Left colon (tissue), 2 donors: ENCODE data around the gene NUP210. TPM values are rescaled to one million over a fixed set of nuclear protein-coding genes. Genes with fewer than 3 reads are reported as not detected.
"Not testable (repeated sequence)": the region's sequence is repeated elsewhere in the genome, so short reads cannot be mapped to it uniquely, and the experiment has no call there.

ENCODE experiments used
- ATAC-seq: fragments of 200-7000 bp; cut with Tn5 transposase; one replicate; pipeline ENCODE4 v1.9.1; 2020; ENCODE audit warnings: mild to moderate bottlenecking, moderate library complexity
- DNase-seq, 2 donors: peaks; one replicate each; pipeline ENCODE4 v3.0.0-alpha.2; 2020
- intact Hi-C, 2 donors: fragments of 100-400 bp; cut with DNase I in 1 of 2; cut with micrococcal nuclease in 1 of 2; formaldehyde crosslinking; loops; one replicate each; pipeline versions ENCODE4 v1.11.2 to v1.14.0; 2022; cut with DNase I, micrococcal nuclease
- total RNA-seq, 2 donors: library from RNA; stranded (reverse); fragmentation: NEBNext Ultra II Directional; extraction: Animal tissue kit (Norgen Biotek cat#: 25700); gene quantifications; one replicate each; pipeline ENCODE4 v1.2.1, GENCODE V29; 2021
- donor health status: DM: no; HTN: no; CAD: no.
- donor health status: DM: yes; HTN: yes; CAD: no.

The NUP210 gene
- total RNA-seq, 2 donors from 2014 or later, result 5.6 to 9.1 TPM

GRCh38 chr3:13388816-13389215, 31.3 kb downstream of the NUP210 start:
- no peak for DNase-seq
- no peak for ATAC-seq
- intact Hi-C loops, result no loop called here

DNA sequence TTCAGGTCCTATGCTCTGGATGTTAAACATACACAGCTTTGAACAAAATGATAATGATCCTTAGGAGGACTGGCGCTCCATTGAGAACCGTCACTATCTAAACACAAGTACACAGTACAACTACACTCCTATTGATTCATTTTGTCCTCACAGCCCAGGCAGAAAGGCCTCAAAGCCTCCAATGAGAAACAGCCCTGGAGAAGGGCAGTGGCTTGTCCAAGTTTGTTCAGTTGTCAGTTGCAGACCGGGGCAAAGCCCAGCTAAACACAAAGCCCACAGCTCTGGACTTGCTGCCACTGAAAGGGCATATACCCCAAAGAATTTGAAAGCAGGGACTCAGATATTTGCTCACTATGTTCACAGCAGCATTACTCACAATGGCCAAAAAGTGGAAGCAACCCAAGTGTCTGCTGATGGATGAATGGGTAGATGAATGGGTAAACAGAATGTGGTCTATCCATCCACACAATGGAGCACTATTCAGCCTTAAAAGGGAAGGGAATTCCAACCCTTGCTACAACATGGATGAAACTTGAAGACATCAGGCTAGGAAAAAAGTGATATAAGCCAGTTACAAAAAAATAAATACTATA, 34.7 kb downstream of the NUP210 start:
- DNase-seq (no peak), ATAC-seq (no peak)
- intact Hi-C loops, result no loop called here

DNA sequence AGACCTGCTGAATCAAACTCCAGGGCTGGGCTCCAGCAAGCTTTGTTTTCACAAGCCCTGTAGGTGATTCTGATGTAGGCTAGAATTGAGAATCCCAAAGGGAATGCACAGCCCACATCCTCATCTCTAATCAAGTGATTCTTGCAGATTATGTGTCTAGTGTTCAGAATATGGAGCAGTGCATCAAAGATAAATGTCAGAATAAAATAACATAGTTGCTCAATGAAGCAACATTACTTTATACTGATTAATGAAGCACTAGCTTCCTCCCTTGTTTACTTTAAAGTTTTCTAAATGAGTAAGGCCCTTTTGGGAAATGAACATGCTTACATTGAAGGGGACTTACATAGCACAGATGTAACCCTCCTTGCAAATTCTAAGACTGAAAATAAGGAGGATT, 39.2 kb downstream of the NUP210 start:
- DNase-seq, result no peak
- intact Hi-C loops, result no loop called here
- no peak for ATAC-seq

DNA sequence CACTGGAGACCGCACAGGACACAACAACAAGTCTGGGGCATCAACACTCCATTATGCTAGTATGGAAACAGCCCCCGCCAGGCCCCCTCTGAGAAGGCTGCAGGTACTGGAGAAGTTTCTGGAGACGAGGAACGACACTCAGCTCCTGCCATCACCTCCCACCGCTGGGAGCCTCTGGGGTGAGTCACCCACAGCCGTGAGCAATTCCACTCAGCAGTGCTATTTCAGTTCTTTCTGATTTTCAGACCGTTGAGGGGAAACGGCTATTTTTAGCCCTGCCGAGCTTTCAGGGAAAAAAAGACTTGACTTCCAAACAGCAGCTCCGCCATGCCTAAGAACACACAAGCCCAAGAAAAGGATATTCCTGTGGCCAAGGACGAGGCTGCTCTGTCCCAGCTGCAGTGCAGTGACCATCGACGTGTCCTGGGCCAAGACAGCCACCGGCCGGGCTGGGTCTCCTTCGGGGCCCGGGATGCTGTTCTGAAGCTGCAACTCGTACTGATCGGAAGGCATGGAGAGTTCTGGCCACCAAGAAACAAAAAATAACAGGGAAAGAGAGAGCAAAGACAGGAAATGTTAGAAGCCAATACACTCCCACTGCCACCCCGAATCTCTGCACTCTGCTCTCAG, 40.8 kb downstream of the NUP210 start:
- intact Hi-C loops, result no loop called here
- DNase-seq (no peak), ATAC-seq (no peak)

DNA sequence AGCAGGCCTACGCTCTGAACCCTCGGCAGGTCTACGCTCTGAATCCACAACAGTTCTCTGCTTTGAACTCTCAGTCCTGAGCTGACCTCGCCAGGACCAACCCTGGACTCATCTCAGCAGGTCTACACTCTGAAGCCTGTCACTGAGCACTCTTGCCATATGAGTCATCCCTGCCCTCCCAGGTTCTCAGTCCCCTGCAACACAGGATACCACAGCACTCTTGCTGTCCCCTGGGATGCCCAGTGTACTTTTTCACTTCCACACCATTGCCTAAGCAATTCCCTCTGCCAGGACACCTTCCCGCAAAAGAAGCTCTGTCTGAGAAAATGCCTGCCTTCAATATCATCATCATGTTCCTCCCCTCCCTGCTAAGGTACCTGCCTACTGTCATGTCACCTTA, 42.0 kb downstream of the NUP210 start:
- intact Hi-C loops, result no loop called here
- no peak for DNase-seq
- no peak for ATAC-seq

DNA sequence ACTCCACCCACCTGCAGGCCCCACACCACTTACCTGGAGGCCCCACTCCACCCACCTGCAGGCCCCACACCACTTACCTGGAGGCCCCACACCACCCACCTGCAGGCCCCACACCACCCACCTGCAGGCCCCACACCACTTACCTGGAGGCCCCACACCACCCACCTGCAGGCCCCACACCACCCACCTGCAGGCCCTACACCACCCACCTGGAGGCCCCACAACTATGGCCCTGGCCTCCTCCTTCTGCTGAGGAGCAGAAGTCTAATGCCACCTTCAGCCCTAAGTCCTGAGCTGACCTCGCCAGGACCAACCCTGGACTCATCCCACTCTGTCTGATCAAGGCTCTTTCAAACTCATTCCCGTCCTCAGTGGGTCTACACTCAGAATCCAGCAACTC, 42.4 kb downstream of the NUP210 start:
- ATAC-seq, DNase-seq, intact Hi-C loops: not testable (repeated sequence)

DNA sequence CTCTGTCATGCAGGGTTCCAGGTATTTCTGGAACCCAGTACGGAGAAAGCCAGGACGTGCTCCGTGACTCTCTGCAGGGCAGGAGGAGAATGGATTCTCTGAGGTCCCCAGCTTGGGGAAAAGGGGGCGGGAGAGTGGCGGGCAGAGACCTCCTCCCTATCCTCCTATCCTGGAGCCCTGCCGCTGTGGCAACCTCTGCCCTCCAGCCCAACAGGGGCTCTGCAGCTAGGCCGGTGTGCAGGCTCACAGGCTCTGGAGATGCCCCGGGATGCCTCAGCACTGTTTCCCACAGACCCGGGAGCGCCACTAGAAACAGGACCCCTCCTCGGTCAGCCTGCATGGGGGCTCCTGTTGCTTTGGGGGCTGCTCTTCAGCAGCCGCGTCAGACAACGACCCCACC, 43.1 kb downstream of the NUP210 start:
- no peak for DNase-seq
- intact Hi-C loops, result no loop called here
- ATAC-seq, result no peak

- intact Hi-C loops, result no loop called here
- no peak for DNase-seq
- no peak for ATAC-seq
Observed at GRCh38 chr3:13376091-13376490, 44.0 kb downstream of the NUP210 start.

DNA sequence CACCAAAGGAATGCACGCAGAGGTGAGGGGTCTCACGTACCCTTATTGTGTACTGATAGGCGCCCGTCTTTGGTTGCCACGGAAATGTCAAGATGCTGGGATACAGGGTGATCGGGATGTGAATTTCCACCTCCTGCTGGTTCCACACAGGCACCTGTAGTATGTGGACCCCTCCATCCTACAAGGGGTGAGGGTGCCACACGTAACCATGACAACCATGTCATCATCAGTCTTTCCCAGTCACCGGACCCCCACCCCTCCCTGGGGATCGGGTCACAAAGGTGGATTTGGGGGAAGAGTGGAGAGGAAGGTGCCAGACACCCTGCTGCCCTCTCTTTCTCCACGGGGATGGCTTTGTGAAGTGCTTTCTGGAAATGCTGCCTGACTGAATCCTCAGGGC, 44.7 kb downstream of the NUP210 start:
- DNase-seq, result no peak
- intact Hi-C loops, result no loop called here
- ATAC-seq, result no peak

- intact Hi-C loops, result no loop called here
- DNase-seq (no peak), ATAC-seq (no peak)
Observed at GRCh38 chr3:13373975-13374586, 46.0 kb downstream of the NUP210 start.

DNA sequence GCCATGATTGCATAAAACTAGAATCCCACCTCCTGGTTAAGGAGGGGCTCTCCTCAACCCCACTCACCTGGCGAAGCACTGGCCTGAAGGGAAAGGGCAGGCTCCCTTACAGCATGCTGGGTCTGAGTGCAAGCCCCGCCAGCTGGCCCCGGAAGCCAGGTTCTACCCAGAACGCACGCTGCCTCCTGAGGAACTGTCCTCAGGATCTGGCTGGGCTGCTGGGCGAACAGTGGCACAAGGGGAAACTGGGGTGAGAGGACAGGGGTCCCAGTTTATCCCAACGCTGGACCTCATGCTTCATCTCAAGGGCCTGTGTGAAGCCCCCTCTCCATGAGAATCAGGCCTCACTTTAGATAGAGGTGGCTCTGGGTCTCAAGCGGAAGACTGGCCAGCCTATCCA, 47.5 kb downstream of the NUP210 start:
- ATAC-seq (no peak), DNase-seq (no peak)
- intact Hi-C loops, result no loop called here

- intact Hi-C loops, result no loop called here
- no peak for ATAC-seq
- DNase-seq, result no peak
Observed at GRCh38 chr3:13372126-13372525, 48.0 kb downstream of the NUP210 start.

DNA sequence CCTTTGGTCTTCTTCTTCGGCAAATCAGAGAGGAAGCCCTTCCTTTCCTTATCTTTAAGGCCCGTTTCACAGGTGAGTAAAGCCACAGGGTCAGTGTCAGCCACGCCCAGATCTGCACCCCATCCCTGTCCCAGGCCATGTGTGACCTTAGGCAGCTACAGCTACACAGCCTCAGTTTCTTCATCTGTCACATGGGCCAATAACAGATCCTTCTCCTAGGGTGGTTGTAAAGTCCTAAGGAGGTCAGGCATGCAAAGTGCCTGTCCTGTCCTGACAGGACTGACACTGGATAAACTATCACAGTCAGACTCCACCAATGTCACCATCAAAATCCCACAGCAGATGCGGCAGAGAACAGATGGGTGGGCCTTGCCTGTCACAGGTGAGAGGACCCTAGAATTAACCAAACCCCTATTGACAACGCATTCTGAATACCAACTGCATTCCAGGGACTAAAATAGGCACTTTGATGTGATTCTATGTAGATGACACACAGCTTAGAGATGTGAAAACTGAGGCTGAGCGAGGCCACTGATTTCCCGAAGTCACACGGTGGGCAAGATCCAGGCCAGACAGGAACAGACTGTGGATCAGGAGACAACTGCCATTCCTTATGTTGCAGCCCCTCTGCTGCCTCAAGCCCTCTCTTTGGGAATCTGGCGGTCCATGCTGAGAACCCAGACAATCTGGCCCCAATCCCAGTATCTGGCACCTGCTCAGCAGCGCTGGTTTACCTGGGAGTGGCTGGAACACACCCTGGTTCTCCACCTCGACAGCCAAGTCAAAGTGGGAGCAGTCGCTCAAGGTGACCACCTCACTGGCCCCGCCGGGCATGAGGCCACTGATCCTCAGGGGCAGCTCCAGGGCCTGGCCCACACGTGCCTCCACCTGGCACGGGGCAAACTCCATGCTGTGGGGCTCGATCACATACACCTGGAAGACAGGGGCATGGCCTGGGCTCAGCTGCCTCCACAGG, 48.7 kb downstream of the NUP210 start:
- peak in 1 of 2 donors; percentile 10 for DNase-seq
- ATAC-seq, result peak; percentile 63
- intact Hi-C loops, result no loop called here

- DNase-seq (no peak), ATAC-seq (no peak)
- intact Hi-C loops, result no loop called here
Observed at GRCh38 chr3:13370609-13371008, 49.5 kb downstream of the NUP210 start.

DNA sequence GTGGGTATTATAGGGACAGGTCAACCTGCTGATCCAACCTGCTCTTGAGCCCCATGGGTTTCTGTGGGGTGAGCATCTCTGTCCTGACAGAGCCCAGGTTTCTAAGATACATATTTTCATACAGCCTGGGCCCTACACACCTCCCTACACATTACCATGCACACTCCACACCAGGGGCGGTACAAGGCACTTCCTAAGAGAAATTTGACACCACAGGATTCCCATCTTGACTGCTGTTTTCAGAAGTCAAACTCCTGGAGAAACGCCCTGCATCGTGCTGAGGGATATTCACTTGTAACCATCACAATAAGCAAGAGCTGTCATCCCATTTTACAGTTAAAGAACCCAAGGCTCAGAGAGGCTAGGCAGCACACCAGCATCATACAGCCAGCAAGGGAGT, 50.1 kb downstream of the NUP210 start:
- DNase-seq (no peak), ATAC-seq (no peak)
- intact Hi-C loops, result no loop called here

GRCh38 chr3:13368834-13369233, 51.3 kb downstream of the NUP210 start:
- DNase-seq (no peak), ATAC-seq (no peak)
- intact Hi-C loops, result no loop called here

DNA sequence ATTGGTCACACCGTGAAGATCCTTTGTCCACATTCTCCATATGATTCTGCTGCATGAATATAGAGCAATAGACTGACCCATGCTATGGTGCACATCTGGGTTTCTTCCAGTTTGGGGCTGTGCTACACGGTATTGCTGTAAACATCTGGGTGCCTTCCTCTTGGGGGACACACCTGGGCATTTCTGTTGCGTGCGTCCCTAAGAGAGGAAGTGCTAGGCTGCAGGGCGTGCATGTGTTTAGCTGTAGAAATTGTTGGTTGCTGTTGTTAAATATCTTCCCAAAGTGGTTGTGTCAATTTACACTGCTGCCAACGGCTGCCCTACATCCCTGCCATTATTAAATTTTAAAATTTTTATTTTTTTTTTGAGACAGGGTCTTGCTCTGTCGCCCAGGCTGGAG, 52.4 kb downstream of the NUP210 start:
- no peak for ATAC-seq
- intact Hi-C loops, result no loop called here

GRCh38 chr3:13365390-13366379, 54.4 kb downstream of the NUP210 start:
- DNase-seq (no peak), ATAC-seq (no peak)
- intact Hi-C loops, result no loop called here

More for the DNA sequence above, 52.4 kb downstream of the NUP210 start:
- DNase-seq, result no peak
